T-helper 9 cell (primary cell): Measurements from ENCODE around the gene SLC15A4.
"Not testable (repeated sequence)": the region's sequence is repeated elsewhere in the genome, so short reads cannot be mapped to it uniquely, and the experiment has no call there.

Source experiments
- DNase-seq: peaks from one replicate; pipeline ENCODE4 v3.0.0-alpha.2; 2020

The SLC15A4 gene

GRCh38 chr12:128843538-128843937 lies 19.8 kb upstream of the SLC15A4 start:
- DNase-seq, result no peak

- no peak for DNase-seq
Measured at GRCh38 chr12:128842579-128842978, 18.8 kb upstream of the SLC15A4 start.

- no peak for DNase-seq
Measured at GRCh38 chr12:128840862-128841468, 17.2 kb upstream of the SLC15A4 start.

GRCh38 chr12:128839885-128840284 lies 16.1 kb upstream of the SLC15A4 start:
- DNase-seq, result not testable (repeated sequence)

GRCh38 chr12:128833418-128833817 lies 9.7 kb upstream of the SLC15A4 start:
- DNase-seq, result no peak

- DNase-seq, result no peak
Measured at GRCh38 chr12:128830505-128830893, 6.7 kb upstream of the SLC15A4 start.

- DNase-seq, result no peak
Measured at GRCh38 chr12:128829861-128830504, 6.2 kb upstream of the SLC15A4 start.

- no peak for DNase-seq
Measured at GRCh38 chr12:128827724-128828123, 4.0 kb upstream of the SLC15A4 start.

- DNase-seq, result no peak
Measured at GRCh38 chr12:128825835-128826234, 2.1 kb upstream of the SLC15A4 start.

GRCh38 chr12:128823216-128823915 lies 392 bp downstream of the SLC15A4 start:
- DNase-seq, result no peak

GRCh38 chr12:128820723-128821432 lies 2.9 kb downstream of the SLC15A4 start:
- DNase-seq, result no peak

- DNase-seq, result no peak
Measured at GRCh38 chr12:128820253-128820652, 3.5 kb downstream of the SLC15A4 start.

GRCh38 chr12:128819293-128820144 lies 4.2 kb downstream of the SLC15A4 start:
- no peak for DNase-seq

GRCh38 chr12:128818065-128819022 lies 5.4 kb downstream of the SLC15A4 start:
- DNase-seq, result no peak

GRCh38 chr12:128817111-128818015 lies 6.4 kb downstream of the SLC15A4 start:
- DNase-seq, result no peak

- no peak for DNase-seq
Measured at GRCh38 chr12:128816643-128816920, 7.2 kb downstream of the SLC15A4 start.

- no peak for DNase-seq
Measured at GRCh38 chr12:128815779-128816642, 7.7 kb downstream of the SLC15A4 start.

- DNase-seq, result no peak
Measured at GRCh38 chr12:128814411-128815261, 9.1 kb downstream of the SLC15A4 start.
